BJ (cell line): ENCODE results near the gene ACADS. TPM values are rescaled to one million over a fixed set of nuclear protein-coding genes. Genes with fewer than 3 reads are reported as not detected.

Experiments
- CTCF ChIA-PET: fragments of 350-600 bp; formaldehyde crosslinking; extraction: SDS; loops from one replicate; lab custom pipeline; 2021; ENCODE audit warnings: antibody characterized with exemption, inconsistent platforms; lab: Yijun Ruan, JAX
- POLR2A ChIA-PET: fragments of 300-600 bp; sonication (Branson Sonifier 250); formaldehyde crosslinking; extraction: SDS; loops from one replicate; lab custom pipeline; 2021; ENCODE audit warnings: antibody characterized with exemption; lab: Charles Lee
- DNase-seq: peaks from one replicate; pipeline ENCODE4 v3.0.0-alpha.2; 2011; ENCODE audit warnings: low read depth
- H3K27me3 ChIP-seq: 2 replicates; pipeline ENCODE4 v1.6.0; 2011; ENCODE audit warnings: low read length; ENCODE audit not compliant: control insufficient read depth, insufficient read depth
- H3K36me3 ChIP-seq: 2 replicates; pipeline ENCODE4 v1.5.1; 2011; ENCODE audit warnings: low read length; ENCODE audit not compliant: control insufficient read depth, insufficient read depth
- H3K4me3 ChIP-seq: 2 replicates; pipeline ENCODE4 v1.5.1; 2011; ENCODE audit warnings: low read depth, mild to moderate bottlenecking, control low read depth, low read length
- polyA plus RNA-seq: library from polyadenylated mRNA; depleted of rRNA; stranded (reverse); fragments of >200 nt; gene quantifications from 2 replicates; pipeline ENCODE4 v1.2.3, GENCODE V29; 2011
- TF ChIP-seq, protein P1 (sequence below): IDR thresholded peaks from 2 replicates; pipeline ENCODE4 v1.5.1; 2011; ENCODE audit warnings: low read depth, mild to moderate bottlenecking, control low read depth, inconsistent platforms, low read length, moderate library complexity; ENCODE audit not compliant: insufficient read depth

The ACADS gene
- polyA plus RNA-seq, 1 experiment = 11.9 TPM

DNA sequence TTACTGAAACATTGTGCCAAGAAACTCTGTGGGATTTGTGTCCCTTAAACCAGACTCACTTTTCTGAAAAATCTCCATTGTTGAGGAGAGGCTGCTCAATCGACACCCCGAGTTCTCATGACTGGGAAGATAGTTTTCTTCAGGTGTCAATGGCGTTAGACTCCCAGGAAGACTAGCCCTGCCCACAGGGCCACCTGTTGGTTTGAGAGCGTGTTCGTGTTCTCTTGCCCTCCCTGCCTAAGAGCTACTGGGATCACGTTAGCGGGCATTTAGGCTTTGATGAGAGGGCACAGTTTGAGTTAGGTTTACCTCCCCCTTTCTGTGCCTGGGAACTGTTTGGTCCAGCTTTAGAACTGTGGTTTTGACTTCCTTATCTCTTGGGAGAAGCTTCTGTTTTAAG is 26.1 kb upstream of the ACADS start:
- DNase-seq = no peak
- TF ChIP-seq, protein P1, sequence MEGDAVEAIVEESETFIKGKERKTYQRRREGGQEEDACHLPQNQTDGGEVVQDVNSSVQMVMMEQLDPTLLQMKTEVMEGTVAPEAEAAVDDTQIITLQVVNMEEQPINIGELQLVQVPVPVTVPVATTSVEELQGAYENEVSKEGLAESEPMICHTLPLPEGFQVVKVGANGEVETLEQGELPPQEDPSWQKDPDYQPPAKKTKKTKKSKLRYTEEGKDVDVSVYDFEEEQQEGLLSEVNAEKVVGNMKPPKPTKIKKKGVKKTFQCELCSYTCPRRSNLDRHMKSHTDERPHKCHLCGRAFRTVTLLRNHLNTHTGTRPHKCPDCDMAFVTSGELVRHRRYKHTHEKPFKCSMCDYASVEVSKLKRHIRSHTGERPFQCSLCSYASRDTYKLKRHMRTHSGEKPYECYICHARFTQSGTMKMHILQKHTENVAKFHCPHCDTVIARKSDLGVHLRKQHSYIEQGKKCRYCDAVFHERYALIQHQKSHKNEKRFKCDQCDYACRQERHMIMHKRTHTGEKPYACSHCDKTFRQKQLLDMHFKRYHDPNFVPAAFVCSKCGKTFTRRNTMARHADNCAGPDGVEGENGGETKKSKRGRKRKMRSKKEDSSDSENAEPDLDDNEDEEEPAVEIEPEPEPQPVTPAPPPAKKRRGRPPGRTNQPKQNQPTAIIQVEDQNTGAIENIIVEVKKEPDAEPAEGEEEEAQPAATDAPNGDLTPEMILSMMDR = no peak
- H3K36me3 ChIP-seq = peaks cover 29% of the 10 kb centered on the region
- POLR2A ChIA-PET = no interaction called here
- H3K27me3 ChIP-seq = no peaks in the 10 kb centered on the region
- CTCF ChIA-PET = interaction anchor here (1.8 kb wide), 1 partner anchor 116 kb away, joined by 5 read pairs; no protein-coding TSS in a partner anchor
- no peak overlapping the region for H3K4me3 ChIP-seq

DNA sequence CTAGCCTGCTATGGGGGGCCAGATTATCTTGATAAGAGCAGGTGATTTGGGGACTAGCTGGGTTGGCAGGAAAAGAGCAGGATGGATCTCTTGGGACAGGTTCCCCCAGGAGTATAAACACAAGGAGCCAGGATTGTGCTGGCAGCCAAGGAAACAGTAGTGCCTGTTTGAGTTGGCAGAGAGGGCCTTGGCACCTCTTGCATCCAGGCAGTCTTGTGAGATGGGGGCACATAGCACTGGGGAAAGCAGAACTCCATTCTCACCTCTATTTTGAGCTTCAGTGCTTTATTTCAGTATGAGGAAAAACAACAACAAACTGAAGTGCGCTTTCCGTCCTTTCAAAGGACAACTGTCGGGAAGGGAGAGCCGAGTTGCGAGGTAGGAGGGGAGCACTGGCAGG is 24.7 kb upstream of the ACADS start:
- H3K4me3 ChIP-seq = no peak overlapping the region
- H3K27me3 ChIP-seq = no peaks in the 10 kb centered on the region
- ChIA-PET CTCF (interaction anchor here (0.5 to 0.6 kb wide), 2 partner anchors 194 to 1533 kb away, joined by 3 to 5 read pairs; no protein-coding TSS in a partner anchor), POLR2A (no interaction called here)
- H3K36me3 ChIP-seq = peaks cover 24% of the 10 kb centered on the region
- no peak for DNase-seq
- TF ChIP-seq, protein P1 = no peak

GRCh38 chr12:120702637-120703036 is 23.0 kb upstream of the ACADS start:
- CTCF ChIA-PET = interaction anchor here (0.9 to 1.2 kb wide), 2 partner anchors 18 to 56 kb away, joined by 3 to 4 read pairs; no protein-coding TSS in a partner anchor

GRCh38 chr12:120703311-120703942 is 22.2 kb upstream of the ACADS start:
- Histone ChIP-seq H3K27me3 (no peaks in the 10 kb centered on the region), H3K4me3 (no peak overlapping the region), H3K36me3 (peaks cover 16% of the 10 kb centered on the region)
- CTCF ChIA-PET = interaction anchor here (0.9 to 1.2 kb wide), 2 partner anchors 17 to 56 kb away, joined by 3 to 4 read pairs; no protein-coding TSS in a partner anchor
- TF ChIP-seq, protein P1 = no peak
- POLR2A ChIA-PET = no interaction called here
- DNase-seq = no peak

More at GRCh38 chr12:120702637-120703036, 23.0 kb upstream of the ACADS start:
- Histone ChIP-seq H3K27me3 (no peaks in the 10 kb centered on the region), H3K4me3 (no peak overlapping the region), H3K36me3 (peaks cover 19% of the 10 kb centered on the region)
- TF ChIP-seq, protein P1 = no peak
- DNase-seq = no peak
- POLR2A ChIA-PET = no interaction called here

DNA sequence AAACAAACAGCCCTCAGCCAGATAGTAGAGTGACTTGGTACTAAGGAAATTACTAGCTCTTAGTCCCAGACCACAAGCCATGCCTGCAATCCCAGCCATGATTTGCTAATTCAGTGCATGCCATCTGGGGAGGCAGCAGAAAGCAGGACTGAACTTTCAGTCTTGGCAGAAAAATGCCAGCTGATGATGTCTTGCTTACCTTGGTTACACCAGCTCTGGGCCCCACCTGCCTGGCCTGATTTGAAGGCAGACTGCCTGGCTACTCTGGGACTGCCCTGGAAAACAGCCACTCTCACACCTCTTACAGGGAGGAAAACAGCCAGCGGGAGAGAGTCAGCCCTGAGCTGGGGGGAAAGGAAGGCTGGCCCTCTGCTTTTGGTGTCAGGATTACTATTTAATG is 20.0 kb upstream of the ACADS start:
- ChIA-PET CTCF (interaction anchor here (0.9 to 1.2 kb wide), 3 partner anchors 18 to 124 kb away, joined by 3 to 4 read pairs (median 4); partner anchors contain the start of gene POP5), POLR2A (no interaction called here)
- DNase-seq = no peak
- TF ChIP-seq, protein P1 = no peak
- Histone ChIP-seq H3K4me3 (no peak overlapping the region), H3K27me3 (no peaks in the 10 kb centered on the region), H3K36me3 (peaks cover 8% of the 10 kb centered on the region)
